ENCODE data around the gene PCDHGA5. TPM values are rescaled to one million over a fixed set of nuclear protein-coding genes. Genes with fewer than 3 reads are reported as not detected.
A peak's percentile ranks its signal among the peaks of the same experiment; 100 is the strongest.
"Not testable (repeated sequence)": the region's sequence is repeated elsewhere in the genome, so short reads cannot be mapped to it uniquely, and the experiment has no call there.

Gene PCDHGA5
- total and polyA plus RNA-seq, 10 donors = 0.04 to 3.1 (median 2.2) TPM; not detected in 1

DNA sequence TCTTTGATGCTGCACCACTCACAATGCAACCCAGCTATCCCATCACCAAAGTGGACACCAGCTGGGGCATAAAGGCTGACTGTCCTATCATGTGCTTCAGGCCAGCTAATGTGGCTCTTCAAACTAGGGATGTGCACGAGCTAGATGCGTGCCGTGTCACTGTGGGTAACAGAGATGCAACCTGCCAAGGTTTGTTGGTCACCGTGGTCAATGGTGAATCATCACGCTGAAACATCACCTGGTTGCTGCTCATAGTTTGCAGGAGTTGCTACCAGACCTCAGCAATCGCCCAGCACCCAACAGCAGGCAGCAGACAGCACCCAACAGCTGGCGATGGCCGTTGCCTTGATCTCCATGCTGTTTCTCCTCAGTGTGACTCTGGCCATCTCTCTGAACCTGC is 35.7 kb upstream of the PCDHGA5 start:
- intact Hi-C loops (cut with DNase I; ENCODE audit: low total_unique reads) = no loop called here
- WGBS, 5 donors = 76 to 92% (median 83%) methylated on average over 2 to 8 of the region's 8 CpGs
- DNase-seq = no peak
- H3K27ac ChIP-seq = no peak overlapping the region
- no peaks in the 10 kb centered on the region for H3K4me1 ChIP-seq
- H3K9me3 ChIP-seq = peaks cover 0 to 100% (median 91%) of the 10 kb centered on the region in 8 donors
- TF ChIP-seq, protein P1, sequence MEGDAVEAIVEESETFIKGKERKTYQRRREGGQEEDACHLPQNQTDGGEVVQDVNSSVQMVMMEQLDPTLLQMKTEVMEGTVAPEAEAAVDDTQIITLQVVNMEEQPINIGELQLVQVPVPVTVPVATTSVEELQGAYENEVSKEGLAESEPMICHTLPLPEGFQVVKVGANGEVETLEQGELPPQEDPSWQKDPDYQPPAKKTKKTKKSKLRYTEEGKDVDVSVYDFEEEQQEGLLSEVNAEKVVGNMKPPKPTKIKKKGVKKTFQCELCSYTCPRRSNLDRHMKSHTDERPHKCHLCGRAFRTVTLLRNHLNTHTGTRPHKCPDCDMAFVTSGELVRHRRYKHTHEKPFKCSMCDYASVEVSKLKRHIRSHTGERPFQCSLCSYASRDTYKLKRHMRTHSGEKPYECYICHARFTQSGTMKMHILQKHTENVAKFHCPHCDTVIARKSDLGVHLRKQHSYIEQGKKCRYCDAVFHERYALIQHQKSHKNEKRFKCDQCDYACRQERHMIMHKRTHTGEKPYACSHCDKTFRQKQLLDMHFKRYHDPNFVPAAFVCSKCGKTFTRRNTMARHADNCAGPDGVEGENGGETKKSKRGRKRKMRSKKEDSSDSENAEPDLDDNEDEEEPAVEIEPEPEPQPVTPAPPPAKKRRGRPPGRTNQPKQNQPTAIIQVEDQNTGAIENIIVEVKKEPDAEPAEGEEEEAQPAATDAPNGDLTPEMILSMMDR (IDR thresholded peaks at IDR 0.05 in 8 of 11, conservative IDR thresholded peaks at IDR 0.05 in 3 of 11) = no peak
- no peak for TF ChIP-seq POLR2A (IDR thresholded peaks at IDR 0.05)
- no peak for TF ChIP-seq POLR2AphosphoS5 (IDR thresholded peaks at IDR 0.05)
- no peaks in the 10 kb centered on the region for H3K36me3 ChIP-seq
- no peak overlapping the region for H3K4me3 ChIP-seq
- H3K27me3 ChIP-seq (replicated peaks in 1 of 7) = peaks cover 0 to 68% (median 12%) of the 10 kb centered on the region in 7 donors

DNA sequence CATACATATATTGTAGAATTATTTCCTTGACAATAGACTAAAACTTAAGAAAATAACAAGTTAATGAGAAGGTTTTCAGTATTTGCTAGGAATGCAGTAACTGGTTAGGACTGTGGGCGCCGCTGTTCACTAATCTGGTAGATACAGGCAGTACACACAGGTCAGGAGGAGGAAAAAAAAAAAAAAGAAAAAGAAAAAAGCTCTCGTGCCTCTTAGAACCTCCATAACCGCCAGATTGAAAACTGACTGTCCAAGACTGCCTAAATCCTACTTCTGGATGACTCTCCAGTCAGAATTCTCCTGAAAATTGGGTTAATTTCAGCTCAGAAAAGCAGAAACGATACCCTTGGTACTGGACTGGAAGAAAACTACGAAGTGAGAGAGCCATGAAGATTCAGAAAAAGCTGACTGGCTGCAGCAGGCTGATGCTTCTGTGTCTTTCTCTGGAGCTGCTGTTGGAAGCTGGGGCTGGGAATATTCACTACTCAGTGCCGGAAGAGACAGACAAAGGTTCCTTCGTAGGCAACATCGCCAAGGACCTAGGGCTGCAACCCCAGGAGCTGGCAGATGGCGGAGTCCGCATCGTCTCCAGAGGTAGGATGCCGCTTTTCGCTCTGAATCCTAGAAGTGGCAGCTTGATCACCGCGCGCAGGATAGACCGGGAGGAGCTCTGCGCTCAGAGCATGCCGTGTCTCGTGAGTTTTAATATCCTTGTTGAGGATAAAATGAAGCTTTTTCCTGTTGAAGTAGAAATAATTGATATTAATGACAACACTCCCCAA is 33.5 kb upstream of the PCDHGA5 start, which contains the start of gene PCDHGA1:
Gene PCDHGA1, plus strand, starts transcription at position 216 of the 782 bp plus-strand sequence.
- peaks cover 0 to 98% (median 87%) of the 10 kb centered on the region in 8 donors for H3K9me3 ChIP-seq
- no peak within 1 kb of the TSS for H3K27ac ChIP-seq
- WGBS, 5 donors = 23 to 36% (median 27%) methylated on average over 21 of the region's 21 CpGs

DNA sequence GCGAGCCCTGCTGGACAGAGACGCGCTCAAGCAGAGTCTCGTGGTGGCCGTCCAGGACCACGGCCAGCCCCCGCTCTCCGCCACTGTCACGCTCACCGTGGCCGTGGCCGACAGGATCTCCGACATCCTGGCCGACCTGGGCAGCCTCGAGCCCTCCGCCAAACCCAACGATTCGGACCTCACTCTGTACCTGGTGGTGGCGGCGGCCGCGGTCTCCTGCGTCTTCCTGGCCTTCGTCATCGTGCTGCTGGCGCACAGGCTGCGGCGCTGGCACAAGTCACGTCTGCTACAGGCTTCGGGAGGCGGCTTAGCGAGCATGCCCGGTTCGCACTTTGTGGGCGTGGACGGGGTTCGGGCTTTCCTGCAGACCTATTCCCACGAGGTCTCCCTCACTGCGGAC is 31.4 kb upstream of the PCDHGA5 start:
- H3K27ac ChIP-seq; H3K4me1 ChIP-seq; intact Hi-C loops (cut with DNase I; ENCODE audit: low total_unique reads); H3K36me3 ChIP-seq; DNase-seq; H3K4me3 ChIP-seq: not testable (repeated sequence)
- Histone ChIP-seq H3K27me3 (replicated peaks in 1 of 7) (peaks cover 0 to 99% (median 28%) of the 10 kb centered on the region in 7 donors), H3K9me3 (peaks cover 0 to 99% (median 90%) of the 10 kb centered on the region in 8 donors)
- 36 to 50% (median 39%) methylated on average over 10 to 39 of the region's 39 CpGs for WGBS, 5 donors

More for the DNA sequence above, 33.5 kb upstream of the PCDHGA5 start, which contains the start of gene PCDHGA1:
- intact Hi-C loops (cut with DNase I; ENCODE audit: low total_unique reads) = no loop called here
- no peak for DNase-seq
- H3K4me3 ChIP-seq = no peak within 1 kb of the TSS
- H3K36me3 ChIP-seq = no peaks in the 10 kb centered on the region
- TF ChIP-seq, protein P1 (IDR thresholded peaks at IDR 0.05 in 8 of 11, conservative IDR thresholded peaks at IDR 0.05 in 3 of 11) = peak in 2 of 11 experiments; percentile 7 to 14
- TF ChIP-seq POLR2A (IDR thresholded peaks at IDR 0.05) = no peak
- peaks cover 0 to 91% (median 18%) of the 10 kb centered on the region in 7 donors for H3K27me3 ChIP-seq (replicated peaks in 1 of 7)
- no peaks in the 10 kb centered on the region for H3K4me1 ChIP-seq

DNA sequence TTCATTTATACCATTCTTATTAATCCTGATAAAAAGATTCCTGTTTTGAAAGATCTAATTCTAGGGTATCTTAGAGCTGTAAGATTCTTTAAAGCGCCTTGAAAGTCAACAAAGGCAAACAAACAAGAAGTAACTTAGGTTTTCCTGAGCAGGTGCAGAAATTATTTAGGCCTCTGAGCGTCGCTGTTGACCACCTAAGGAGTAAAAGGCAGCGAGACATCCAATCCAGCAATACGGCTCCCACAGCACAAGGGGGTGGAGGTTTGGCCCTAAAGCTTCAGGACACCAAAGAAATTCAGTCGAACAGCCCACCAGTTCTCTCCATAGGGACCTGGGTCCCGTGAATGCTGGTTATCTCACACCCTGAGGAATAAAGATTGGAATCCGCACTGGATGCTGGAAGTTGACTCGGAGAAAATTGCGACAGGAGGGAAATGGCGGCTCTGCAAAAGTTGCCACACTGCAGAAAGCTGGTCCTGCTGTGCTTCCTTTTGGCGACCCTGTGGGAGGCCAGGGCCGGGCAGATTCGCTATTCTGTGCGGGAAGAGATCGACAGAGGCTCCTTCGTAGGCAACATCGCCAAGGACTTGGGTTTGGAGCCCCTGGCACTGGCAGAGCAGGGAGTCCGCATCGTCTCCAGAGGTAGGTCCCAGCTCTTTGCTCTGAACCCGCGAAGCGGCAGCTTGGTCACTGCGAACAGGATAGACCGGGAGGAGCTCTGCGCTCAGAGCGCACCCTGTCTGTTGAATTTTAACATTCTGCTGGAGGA is 25.2 kb upstream of the PCDHGA5 start, which contains the start of gene PCDHGA2:
Gene PCDHGA2, plus strand, starts transcription at position 223 of the 769 bp plus-strand sequence.
- peaks cover 0 to 100% (median 24%) of the 10 kb centered on the region in 7 donors for H3K27me3 ChIP-seq (replicated peaks in 1 of 7)
- peaks cover 0 to 100% (median 88%) of the 10 kb centered on the region in 8 donors for H3K9me3 ChIP-seq
- no peaks in the 10 kb centered on the region for H3K4me1 ChIP-seq
- 13 to 18% (median 14%) methylated on average over 26 to 27 of the region's 27 CpGs for WGBS, 5 donors
- H3K36me3 ChIP-seq = no peaks in the 10 kb centered on the region
- H3K4me3 ChIP-seq = peak within 1 kb of the TSS in 4 of 8 donors; percentile 11 to 39 (median 24)
- intact Hi-C loops (cut with DNase I; ENCODE audit: low total_unique reads) = no loop called here
- TF ChIP-seq POLR2A (IDR thresholded peaks at IDR 0.05) = no peak
- TF ChIP-seq, protein P1 (IDR thresholded peaks at IDR 0.05 in 8 of 11, conservative IDR thresholded peaks at IDR 0.05 in 3 of 11) = peak in 2 of 11 experiments; percentile 30 to 38
- no peak within 1 kb of the TSS for H3K27ac ChIP-seq
- no peak for DNase-seq

DNA sequence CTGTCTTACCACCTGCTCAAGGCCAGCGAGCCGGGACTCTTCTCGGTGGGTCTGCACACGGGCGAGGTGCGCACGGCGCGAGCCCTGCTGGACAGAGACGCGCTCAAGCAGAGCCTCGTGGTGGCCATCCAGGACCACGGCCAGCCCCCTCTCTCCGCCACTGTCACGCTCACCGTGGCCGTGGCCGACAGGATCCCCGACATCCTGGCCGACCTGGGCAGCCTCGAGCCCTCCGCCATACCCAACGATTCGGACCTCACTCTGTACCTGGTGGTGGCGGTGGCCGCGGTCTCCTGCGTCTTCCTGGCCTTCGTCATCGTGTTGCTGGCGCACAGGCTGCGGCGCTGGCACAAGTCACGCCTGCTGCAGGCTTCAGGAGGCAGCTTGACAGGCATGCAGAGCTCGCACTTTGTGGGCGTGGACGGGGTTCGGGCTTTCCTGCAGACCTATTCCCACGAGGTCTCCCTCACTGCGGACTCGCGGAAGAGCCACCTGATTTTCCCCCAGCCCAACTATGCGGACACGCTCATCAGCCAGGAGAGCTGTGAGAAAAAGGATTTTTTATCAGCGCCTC is 23.1 kb upstream of the PCDHGA5 start:
- DNase-seq; H3K4me3 ChIP-seq; intact Hi-C loops (cut with DNase I; ENCODE audit: low total_unique reads); H3K36me3 ChIP-seq; H3K27ac ChIP-seq; H3K4me1 ChIP-seq: not testable (repeated sequence)
- 47 to 72% (median 62%) methylated on average over 16 to 45 of the region's 45 CpGs for WGBS, 5 donors
- H3K27me3 ChIP-seq (replicated peaks in 1 of 7) = peaks cover 0 to 100% (median 14%) of the 10 kb centered on the region in 7 donors
- H3K9me3 ChIP-seq = peaks cover 0 to 100% (median 92%) of the 10 kb centered on the region in 8 donors

All from spleen (tissue), 11 donors.